ENCODE results near the gene NCR2.

DNA sequence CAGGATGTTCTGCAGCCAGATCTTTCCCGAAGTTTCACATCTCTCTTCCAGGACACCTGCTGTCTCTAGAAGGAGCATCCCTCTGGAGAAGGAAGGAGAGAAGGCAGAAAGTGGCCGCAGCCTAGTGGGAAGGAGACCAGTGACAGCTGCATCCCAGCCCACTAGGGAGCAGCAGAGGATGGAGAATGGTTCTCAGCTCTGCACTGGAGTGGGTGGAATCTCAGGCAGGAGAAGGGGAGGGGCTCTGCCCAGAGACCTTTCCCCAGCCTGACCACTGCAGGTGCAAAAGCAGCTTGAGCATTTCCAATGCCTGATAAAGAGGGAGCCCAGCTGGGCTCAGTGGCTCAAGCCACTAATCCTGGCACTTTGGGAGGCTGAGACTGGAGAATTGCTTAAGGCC, 32.3 kb downstream of the NCR2 start:
- TF ChIP-seq, protein P1, sequence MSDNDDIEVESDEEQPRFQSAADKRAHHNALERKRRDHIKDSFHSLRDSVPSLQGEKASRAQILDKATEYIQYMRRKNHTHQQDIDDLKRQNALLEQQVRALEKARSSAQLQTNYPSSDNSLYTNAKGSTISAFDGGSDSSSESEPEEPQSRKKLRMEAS (CRISPR knock-in tag; IDR thresholded peaks at IDR 0.05): no peak
- TF ChIP-seq, protein P2, sequence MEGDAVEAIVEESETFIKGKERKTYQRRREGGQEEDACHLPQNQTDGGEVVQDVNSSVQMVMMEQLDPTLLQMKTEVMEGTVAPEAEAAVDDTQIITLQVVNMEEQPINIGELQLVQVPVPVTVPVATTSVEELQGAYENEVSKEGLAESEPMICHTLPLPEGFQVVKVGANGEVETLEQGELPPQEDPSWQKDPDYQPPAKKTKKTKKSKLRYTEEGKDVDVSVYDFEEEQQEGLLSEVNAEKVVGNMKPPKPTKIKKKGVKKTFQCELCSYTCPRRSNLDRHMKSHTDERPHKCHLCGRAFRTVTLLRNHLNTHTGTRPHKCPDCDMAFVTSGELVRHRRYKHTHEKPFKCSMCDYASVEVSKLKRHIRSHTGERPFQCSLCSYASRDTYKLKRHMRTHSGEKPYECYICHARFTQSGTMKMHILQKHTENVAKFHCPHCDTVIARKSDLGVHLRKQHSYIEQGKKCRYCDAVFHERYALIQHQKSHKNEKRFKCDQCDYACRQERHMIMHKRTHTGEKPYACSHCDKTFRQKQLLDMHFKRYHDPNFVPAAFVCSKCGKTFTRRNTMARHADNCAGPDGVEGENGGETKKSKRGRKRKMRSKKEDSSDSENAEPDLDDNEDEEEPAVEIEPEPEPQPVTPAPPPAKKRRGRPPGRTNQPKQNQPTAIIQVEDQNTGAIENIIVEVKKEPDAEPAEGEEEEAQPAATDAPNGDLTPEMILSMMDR (IDR thresholded peaks at IDR 0.05): peak; percentile 58
- TF ChIP-seq ZNF121 (CRISPR knock-in tag; IDR thresholded peaks at IDR 0.05): no peak
- TF ChIP-seq ESRRA (CRISPR knock-in tag; IDR thresholded peaks at IDR 0.05; ENCODE audit: borderline replicate concordance): no peak

Data from WTC11 (cell line).